Activated CD8-positive, alpha-beta T cell treated with anti-CD3 and anti-CD28 coated beads for 36 hours (primary cell): ENCODE measurements around the gene BTBD18. TPM values are rescaled to one million over a fixed set of nuclear protein-coding genes. Genes with fewer than 3 reads are reported as not detected.

Experiments
- ATAC-seq: fragments of 200-7000 bp; cut with Tn5 transposase; one replicate; pipeline ENCODE4 v1.10.0; 2021; ENCODE audit warnings: mild to moderate bottlenecking, moderate library complexity
- CTCF ChIA-PET: fragments of 350-600 bp; sonication (Branson Sonifier 250); formaldehyde crosslinking; loops from one replicate; lab custom pipeline; 2021; ENCODE audit warnings: antibody characterized with exemption; lab: Charles Lee
- POLR2A ChIA-PET: fragments of 350-600 bp; sonication (Branson Sonifier 250); formaldehyde crosslinking; loops from one replicate; lab custom pipeline; 2021; ENCODE audit warnings: antibody characterized with exemption; lab: Charles Lee
- DNase-seq: peaks from one replicate; pipeline ENCODE4 v3.0.0-alpha.2; 2020
- H3K27ac Mint-ChIP-seq: one replicate; pipeline ENCODE4 v1.8.0; 2021; ENCODE audit warnings: mild to moderate bottlenecking, mixed read lengths
- H3K27me3 Mint-ChIP-seq: one replicate; pipeline ENCODE4 v1.8.0; 2021; ENCODE audit warnings: mixed read lengths
- H3K36me3 Mint-ChIP-seq: one replicate; pipeline ENCODE4 v1.8.0; 2021; ENCODE audit warnings: low read depth, mixed read lengths
- H3K4me1 Mint-ChIP-seq: one replicate; pipeline ENCODE4 v1.8.0; 2021; ENCODE audit warnings: low read depth, mixed read lengths
- H3K4me3 Mint-ChIP-seq: one replicate; pipeline ENCODE4 v1.8.0; 2021; ENCODE audit warnings: mild to moderate bottlenecking, moderate library complexity, mixed read lengths
- H3K9me3 Mint-ChIP-seq: one replicate; pipeline ENCODE4 v1.8.0; 2021; ENCODE audit warnings: mixed read lengths
- CTCF ChIP-seq: fragments of 200-600 bp; IDR thresholded peaks from one replicate; pipeline ENCODE4 v1.8.0; 2022; ENCODE audit warnings: antibody characterized with exemption, mild to moderate bottlenecking
- intact Hi-C: fragments of 100-400 bp; cut with micrococcal nuclease; formaldehyde crosslinking; loops from one replicate; pipeline ENCODE4 v1.10.0; 2022
- total RNA-seq, 2 experiments: library from RNA; stranded (reverse); gene quantifications; one replicate each; pipeline ENCODE4 v1.2.3, GENCODE V29; 2021

BTBD18 gene
- total RNA-seq, 2 experiments from 2014 or later, result not detected

GRCh38 chr11:57752954-57753353 is 1.3 kb upstream of the BTBD18 start:
- Mint-ChIP-seq H3K4me3 (no peak overlapping the region), H3K4me1 (no peaks in the 10 kb centered on the region), H3K27me3 (no peaks in the 10 kb centered on the region), H3K27ac (no peak overlapping the region), H3K9me3 (no peaks in the 10 kb centered on the region), H3K36me3 (peaks cover 8% of the 10 kb centered on the region)
- POLR2A ChIA-PET, result no interaction called here
- CTCF ChIA-PET, result interaction anchor here (1.5 to 12.2 kb wide), 2 partner anchors 10 to 48 kb away, joined by 4 to 142 read pairs; no protein-coding TSS in a partner anchor
- intact Hi-C loops, result loop anchor here (5.0 kb wide), 1 partner anchor 49 kb away; no protein-coding TSS in a partner anchor
- TF ChIP-seq CTCF, result no peak
- DNase-seq (no peak), ATAC-seq (no peak)

- no peak for ATAC-seq
Measured at GRCh38 chr11:57751176-57751575, 443 bp downstream of the BTBD18 start.

GRCh38 chr11:57746920-57747319 is 4.7 kb downstream of the BTBD18 start:
- Mint-ChIP-seq H3K4me1 (peaks cover 38% of the 10 kb centered on the region), H3K27ac (peak overlapping the region; percentile 59), H3K4me3 (no peak overlapping the region), H3K9me3 (no peaks in the 10 kb centered on the region), H3K27me3 (no peaks in the 10 kb centered on the region), H3K36me3 (peaks cover 48% of the 10 kb centered on the region)
- ChIA-PET CTCF (interaction anchor here (0.6 to 12.2 kb wide), 6 partner anchors 28 to 102 kb away, joined by 3 to 142 read pairs (median 3); no protein-coding TSS in a partner anchor), POLR2A (interaction anchor here (1.1 to 1.8 kb wide), 2 partner anchors 10 to 13 kb away, joined by 3 to 5 read pairs; no protein-coding TSS in a partner anchor)
- no peak for TF ChIP-seq CTCF
- ATAC-seq (no peak), DNase-seq (no peak)
- intact Hi-C loops, result no loop called here

More at GRCh38 chr11:57751176-57751575, 443 bp downstream of the BTBD18 start:
- POLR2A ChIA-PET, result no interaction called here
- no peaks in the 10 kb centered on the region for H3K27me3 Mint-ChIP-seq
- no peak for DNase-seq
- H3K4me1 Mint-ChIP-seq, result peaks cover 6% of the 10 kb centered on the region
- intact Hi-C loops, result loop anchor here (5.0 kb wide), 1 partner anchor 51 kb away; no protein-coding TSS in a partner anchor
- H3K9me3 Mint-ChIP-seq, result no peaks in the 10 kb centered on the region
- peak overlapping the region; percentile 4 for H3K27ac Mint-ChIP-seq
- H3K4me3 Mint-ChIP-seq, result no peak overlapping the region
- CTCF ChIA-PET, result interaction anchor here (0.8 to 12.2 kb wide), 3 partner anchors 41 to 56 kb away, joined by 3 to 142 read pairs (median 3); no protein-coding TSS in a partner anchor
- peaks cover 15% of the 10 kb centered on the region for H3K36me3 Mint-ChIP-seq
- TF ChIP-seq CTCF, result no peak

GRCh38 chr11:57745206-57745605 is 6.4 kb downstream of the BTBD18 start:
- Mint-ChIP-seq H3K27me3 (no peaks in the 10 kb centered on the region), H3K4me3 (no peak overlapping the region), H3K36me3 (peaks cover 54% of the 10 kb centered on the region), H3K27ac (peak overlapping the region; percentile 74), H3K4me1 (peaks cover 42% of the 10 kb centered on the region), H3K9me3 (no peaks in the 10 kb centered on the region)
- ATAC-seq (no peak), DNase-seq (no peak)
- POLR2A ChIA-PET, result interaction anchor here (1.2 to 2.7 kb wide), 3 partner anchors 12 to 77 kb away, joined by 5 to 10 read pairs (median 7); no protein-coding TSS in a partner anchor
- CTCF ChIA-PET, result interaction anchor here (2.1 to 12.2 kb wide), 2 partner anchors 10 to 55 kb away, joined by 5 to 142 read pairs; no protein-coding TSS in a partner anchor
- intact Hi-C loops, result no loop called here
- TF ChIP-seq CTCF, result no peak

GRCh38 chr11:57744357-57744756 is 7.3 kb downstream of the BTBD18 start:
- intact Hi-C loops, result no loop called here
- peak overlapping the region; percentile 74 for H3K27ac Mint-ChIP-seq
- ATAC-seq, result no peak
- no peak for DNase-seq
- peaks cover 55% of the 10 kb centered on the region for H3K36me3 Mint-ChIP-seq
- H3K4me3 Mint-ChIP-seq, result peak overlapping the region; percentile 30
- POLR2A ChIA-PET, result interaction anchor here (1.2 to 2.7 kb wide), 3 partner anchors 11 to 37 kb away, joined by 3 to 10 read pairs (median 7); no protein-coding TSS in a partner anchor
- H3K4me1 Mint-ChIP-seq, result peaks cover 42% of the 10 kb centered on the region
- no peaks in the 10 kb centered on the region for H3K9me3 Mint-ChIP-seq
- CTCF ChIA-PET, result interaction anchor here (0.7 to 12.2 kb wide), 3 partner anchors 11 to 56 kb away, joined by 3 to 142 read pairs (median 5); no protein-coding TSS in a partner anchor
- TF ChIP-seq CTCF, result no peak
- H3K27me3 Mint-ChIP-seq, result no peaks in the 10 kb centered on the region
